ENCODE data around the gene PTPRG.

Gene PTPRG

GRCh38 chr3:61863579-61863978, 302.2 kb downstream of the PTPRG start:
- Mint-ChIP-seq H3K27me3 (no peaks in the 10 kb centered on the region), H3K9me3 (peaks cover 2% of the 10 kb centered on the region), H3K4me3 (no peak overlapping the region), H3K27ac (no peak overlapping the region), H3K36me3 (no peaks in the 10 kb centered on the region), H3K4me1 (no peaks in the 10 kb centered on the region)
- no peak for ATAC-seq

GRCh38 chr3:61864886-61865285, 303.5 kb downstream of the PTPRG start:
- ATAC-seq: no peak
- no peaks in the 10 kb centered on the region for H3K36me3 Mint-ChIP-seq
- H3K27ac Mint-ChIP-seq: no peak overlapping the region
- H3K27me3 Mint-ChIP-seq: no peaks in the 10 kb centered on the region
- H3K4me1 Mint-ChIP-seq: no peaks in the 10 kb centered on the region
- no peak overlapping the region for H3K4me3 Mint-ChIP-seq
- H3K9me3 Mint-ChIP-seq: no peaks in the 10 kb centered on the region

GRCh38 chr3:61865466-61866152, 304.2 kb downstream of the PTPRG start:
- Mint-ChIP-seq H3K4me1 (no peaks in the 10 kb centered on the region), H3K9me3 (no peaks in the 10 kb centered on the region), H3K27ac (no peak overlapping the region), H3K36me3 (no peaks in the 10 kb centered on the region), H3K27me3 (no peaks in the 10 kb centered on the region), H3K4me3 (no peak overlapping the region)
- ATAC-seq: no peak

GRCh38 chr3:61866153-61866542, 304.8 kb downstream of the PTPRG start:
- Mint-ChIP-seq H3K36me3 (no peaks in the 10 kb centered on the region), H3K9me3 (no peaks in the 10 kb centered on the region), H3K27me3 (no peaks in the 10 kb centered on the region), H3K4me3 (no peak overlapping the region), H3K4me1 (no peaks in the 10 kb centered on the region), H3K27ac (no peak overlapping the region)
- no peak for ATAC-seq

GRCh38 chr3:61866961-61867461, 305.6 kb downstream of the PTPRG start:
- H3K27me3 Mint-ChIP-seq: no peaks in the 10 kb centered on the region
- H3K4me1 Mint-ChIP-seq: no peaks in the 10 kb centered on the region
- H3K27ac Mint-ChIP-seq: no peak overlapping the region
- H3K36me3 Mint-ChIP-seq: no peaks in the 10 kb centered on the region
- no peak for ATAC-seq
- H3K4me3 Mint-ChIP-seq: no peak overlapping the region
- no peaks in the 10 kb centered on the region for H3K9me3 Mint-ChIP-seq

- H3K4me3 Mint-ChIP-seq: no peak overlapping the region
- no peak overlapping the region for H3K27ac Mint-ChIP-seq
- H3K9me3 Mint-ChIP-seq: no peaks in the 10 kb centered on the region
- H3K27me3 Mint-ChIP-seq: no peaks in the 10 kb centered on the region
- ATAC-seq: no peak
- H3K36me3 Mint-ChIP-seq: no peaks in the 10 kb centered on the region
- no peaks in the 10 kb centered on the region for H3K4me1 Mint-ChIP-seq
Measured at GRCh38 chr3:61868499-61868898, 307.1 kb downstream of the PTPRG start.

DNA sequence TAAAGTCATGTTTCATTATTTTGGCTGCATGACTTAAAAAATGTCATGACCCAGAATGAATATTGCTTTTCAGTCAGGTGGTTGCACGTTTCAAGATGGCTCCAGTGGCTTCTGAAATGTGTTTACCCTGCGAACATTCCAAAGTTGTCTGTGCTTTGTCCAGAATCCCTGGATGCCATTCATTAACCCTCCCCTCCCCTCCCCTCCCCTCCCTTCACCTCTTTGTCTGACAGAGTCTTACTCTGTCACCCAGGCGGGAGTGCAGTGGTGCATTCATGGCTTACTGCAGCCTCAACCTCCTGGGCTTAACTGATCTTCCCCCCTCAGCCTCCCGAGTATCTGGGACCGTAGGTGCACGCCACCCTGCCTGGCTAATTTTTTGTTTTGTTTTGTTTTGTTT, 308.0 kb downstream of the PTPRG start:
- H3K27ac Mint-ChIP-seq: no peak overlapping the region
- no peaks in the 10 kb centered on the region for H3K27me3 Mint-ChIP-seq
- H3K36me3 Mint-ChIP-seq: no peaks in the 10 kb centered on the region
- ATAC-seq: no peak
- H3K4me1 Mint-ChIP-seq: no peaks in the 10 kb centered on the region
- H3K4me3 Mint-ChIP-seq: no peak overlapping the region
- peaks cover under 1% of the 10 kb centered on the region for H3K9me3 Mint-ChIP-seq

GRCh38 chr3:61871644-61872043, 310.3 kb downstream of the PTPRG start:
- Mint-ChIP-seq H3K9me3 (peaks cover 4% of the 10 kb centered on the region), H3K36me3 (no peaks in the 10 kb centered on the region), H3K27me3 (no peaks in the 10 kb centered on the region), H3K4me3 (no peak overlapping the region), H3K27ac (no peak overlapping the region), H3K4me1 (no peaks in the 10 kb centered on the region)
- ATAC-seq: no peak

DNA sequence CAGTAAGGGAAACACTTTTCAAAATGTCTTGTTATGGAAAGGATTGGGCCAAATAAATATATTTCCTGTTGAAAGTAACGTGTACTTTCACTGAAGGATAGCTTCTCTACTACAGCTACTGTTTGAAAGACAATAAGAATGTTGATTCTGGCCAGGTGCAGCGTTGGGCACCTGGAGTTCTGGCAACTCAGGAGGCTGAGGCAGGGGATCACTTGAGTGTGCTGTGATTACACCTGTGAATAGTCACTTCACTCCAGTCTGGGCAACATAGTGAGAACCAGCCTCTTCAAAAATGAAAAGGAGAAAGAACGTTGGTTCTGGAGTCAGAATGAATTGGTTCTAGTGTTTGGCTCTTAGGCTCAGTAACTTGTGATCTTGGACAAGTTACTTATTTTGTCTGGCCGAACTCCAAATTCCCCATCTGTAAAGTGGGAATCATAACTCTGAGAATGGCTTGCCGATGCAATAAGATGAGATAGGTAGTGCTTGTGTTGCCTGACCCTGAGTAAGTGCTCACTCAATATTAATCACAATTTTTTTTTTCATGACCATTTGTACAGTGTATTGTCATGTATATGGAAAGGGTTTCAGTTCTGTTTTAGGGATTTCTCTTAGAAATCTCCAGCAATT, 310.8 kb downstream of the PTPRG start:
- Mint-ChIP-seq H3K27ac (no peak overlapping the region), H3K4me1 (peaks cover under 1% of the 10 kb centered on the region), H3K4me3 (no peak overlapping the region), H3K9me3 (peaks cover 4% of the 10 kb centered on the region), H3K36me3 (no peaks in the 10 kb centered on the region), H3K27me3 (no peaks in the 10 kb centered on the region)
- ATAC-seq: no peak

GRCh38 chr3:61875046-61875844, 313.9 kb downstream of the PTPRG start:
- Mint-ChIP-seq H3K4me3 (no peak overlapping the region), H3K27me3 (no peaks in the 10 kb centered on the region), H3K36me3 (no peaks in the 10 kb centered on the region), H3K9me3 (peaks cover 4% of the 10 kb centered on the region), H3K4me1 (peaks cover 7% of the 10 kb centered on the region), H3K27ac (no peak overlapping the region)
- ATAC-seq: no peak

DNA sequence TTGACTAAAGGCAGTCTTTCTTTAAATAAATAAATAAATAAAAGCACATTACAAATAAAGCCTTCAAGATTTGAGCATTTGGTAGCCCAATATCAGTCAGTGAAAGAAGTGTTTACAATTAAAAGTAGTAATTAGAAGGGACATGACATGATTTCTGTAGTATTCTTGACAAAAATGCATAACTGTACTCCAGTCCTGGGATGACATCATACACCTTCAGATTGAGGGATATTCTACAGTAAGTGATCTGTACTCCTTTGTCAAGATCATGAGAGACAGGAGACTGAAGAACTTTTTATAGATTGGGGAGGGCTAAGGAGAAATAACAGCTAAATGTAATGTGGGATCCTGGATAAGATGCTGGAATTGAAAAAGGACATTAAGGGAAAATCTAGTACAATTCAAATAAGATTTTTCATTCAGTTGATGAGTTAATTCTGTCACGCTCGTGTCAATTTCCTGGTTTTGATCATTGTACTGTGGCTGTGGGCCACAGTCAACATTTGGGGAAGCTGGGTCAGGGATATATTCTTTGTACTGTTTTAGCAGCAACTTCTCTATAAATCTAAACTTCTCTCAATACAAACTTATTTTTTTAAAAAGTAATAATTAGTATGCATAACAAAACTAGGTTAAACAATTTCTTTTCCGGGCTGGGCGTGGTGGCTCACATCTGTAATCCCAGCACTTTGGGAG, 314.8 kb downstream of the PTPRG start:
- Mint-ChIP-seq H3K4me1 (peaks cover 7% of the 10 kb centered on the region), H3K27me3 (no peaks in the 10 kb centered on the region), H3K36me3 (no peaks in the 10 kb centered on the region), H3K27ac (no peak overlapping the region), H3K4me3 (no peak overlapping the region), H3K9me3 (peaks cover 4% of the 10 kb centered on the region)
- ATAC-seq: no peak

DNA sequence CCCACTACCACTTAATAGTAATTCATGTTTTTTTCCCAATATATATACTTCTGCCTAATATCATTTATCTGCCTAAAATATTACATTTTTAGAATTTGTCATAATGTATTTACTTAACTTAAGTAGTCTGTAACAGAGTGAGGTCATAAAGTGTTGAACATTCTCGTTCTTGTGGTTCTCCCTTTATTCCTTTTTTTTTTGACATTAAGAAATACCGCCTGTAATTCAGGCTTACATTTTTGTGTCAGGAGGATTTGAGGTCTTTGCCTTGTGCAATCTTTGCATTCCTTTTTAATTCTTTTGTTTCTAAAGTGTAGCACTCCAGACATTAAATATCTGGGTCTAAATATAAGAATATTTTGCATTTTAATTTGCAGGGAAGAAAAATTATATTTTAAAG, 315.4 kb downstream of the PTPRG start:
- H3K27ac Mint-ChIP-seq: no peak overlapping the region
- H3K27me3 Mint-ChIP-seq: no peaks in the 10 kb centered on the region
- H3K9me3 Mint-ChIP-seq: peaks cover 4% of the 10 kb centered on the region
- no peak for ATAC-seq
- H3K4me1 Mint-ChIP-seq: peaks cover 7% of the 10 kb centered on the region
- no peaks in the 10 kb centered on the region for H3K36me3 Mint-ChIP-seq
- H3K4me3 Mint-ChIP-seq: no peak overlapping the region

- no peak overlapping the region for H3K4me3 Mint-ChIP-seq
- ATAC-seq: no peak
- no peaks in the 10 kb centered on the region for H3K27me3 Mint-ChIP-seq
- H3K4me1 Mint-ChIP-seq: peaks cover 7% of the 10 kb centered on the region
- no peak overlapping the region for H3K27ac Mint-ChIP-seq
- peaks cover 4% of the 10 kb centered on the region for H3K9me3 Mint-ChIP-seq
- no peaks in the 10 kb centered on the region for H3K36me3 Mint-ChIP-seq
Measured at GRCh38 chr3:61877359-61878138, 316.2 kb downstream of the PTPRG start.

GRCh38 chr3:61882253-61882652, 320.9 kb downstream of the PTPRG start:
- Mint-ChIP-seq H3K4me3 (no peak overlapping the region), H3K27me3 (no peaks in the 10 kb centered on the region), H3K4me1 (peaks cover 6% of the 10 kb centered on the region), H3K9me3 (no peaks in the 10 kb centered on the region), H3K27ac (no peak overlapping the region), H3K36me3 (no peaks in the 10 kb centered on the region)
- ATAC-seq: no peak
